A673 (cell line): ENCODE measurements around the gene PRR5.

Experiments
- EZH2 ChIP-seq: fragments of 200-600 bp; sonication (generic); IDR thresholded peaks from 2 replicates; pipeline ENCODE4 v1.6.1; 2017; ENCODE audit warnings: borderline replicate concordance, low read depth, mild to moderate bottlenecking, mixed read lengths, antibody characterized with exemption, low read length; ENCODE audit not compliant: poor library complexity, severe bottlenecking
- TF ChIP-seq, protein P1 (sequence below): fragments of 300-800, 200-600 bp; sonication (generic); conservative IDR thresholded peaks from 2 replicates; pipeline ENCODE4 v1.5.1; 2017; ENCODE audit warnings: low read depth, mild to moderate bottlenecking, antibody characterized with exemption, low read length, moderate library complexity, mixed read lengths

DNA sequence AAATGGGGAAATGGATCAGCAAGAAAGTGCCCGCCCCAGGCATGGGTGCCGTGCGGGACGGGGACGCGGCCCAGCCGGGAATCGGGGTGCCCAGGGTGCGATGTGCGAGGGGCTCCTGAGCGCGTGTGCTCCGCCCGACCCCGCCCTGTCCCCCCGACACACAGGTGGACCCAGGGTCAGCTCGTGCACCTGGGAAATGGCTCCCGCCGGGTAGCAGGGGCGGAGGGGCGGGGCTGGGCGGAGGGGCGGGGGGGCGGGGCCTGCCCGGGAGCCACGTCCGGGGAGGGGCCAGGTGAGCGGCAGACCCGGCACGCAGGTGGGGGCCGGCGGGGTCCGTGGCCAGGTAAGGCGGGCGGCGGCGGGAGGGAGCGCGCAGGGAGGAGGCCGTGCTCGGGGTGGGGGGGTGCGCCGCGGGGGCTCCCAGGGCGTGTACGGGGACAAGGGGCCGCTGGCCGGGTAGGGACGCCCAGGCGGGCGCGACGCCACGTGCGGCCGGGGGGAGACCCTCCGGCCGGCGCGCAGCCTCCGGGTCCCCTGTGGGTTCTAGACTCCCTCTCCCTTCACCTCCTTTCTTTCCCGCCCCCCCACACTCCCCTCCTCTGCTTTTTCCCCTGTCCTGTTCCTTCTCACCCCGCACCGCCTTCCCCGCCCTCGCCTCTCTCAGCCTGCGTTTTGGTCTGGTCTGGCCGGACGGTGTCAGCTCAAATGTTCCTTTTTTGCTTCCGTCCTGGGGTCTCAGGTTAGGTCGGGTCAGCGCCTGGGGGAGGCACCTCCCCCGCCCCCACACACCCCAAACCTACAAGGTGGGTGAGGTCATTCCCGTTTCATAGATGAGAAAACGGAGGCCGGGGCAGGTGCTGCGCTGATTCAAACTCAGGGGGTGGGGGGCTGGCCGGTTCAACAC, 50.5 kb downstream of the PRR5 start, which contains the start of gene ARHGAP8:
- TF ChIP-seq, protein P1, sequence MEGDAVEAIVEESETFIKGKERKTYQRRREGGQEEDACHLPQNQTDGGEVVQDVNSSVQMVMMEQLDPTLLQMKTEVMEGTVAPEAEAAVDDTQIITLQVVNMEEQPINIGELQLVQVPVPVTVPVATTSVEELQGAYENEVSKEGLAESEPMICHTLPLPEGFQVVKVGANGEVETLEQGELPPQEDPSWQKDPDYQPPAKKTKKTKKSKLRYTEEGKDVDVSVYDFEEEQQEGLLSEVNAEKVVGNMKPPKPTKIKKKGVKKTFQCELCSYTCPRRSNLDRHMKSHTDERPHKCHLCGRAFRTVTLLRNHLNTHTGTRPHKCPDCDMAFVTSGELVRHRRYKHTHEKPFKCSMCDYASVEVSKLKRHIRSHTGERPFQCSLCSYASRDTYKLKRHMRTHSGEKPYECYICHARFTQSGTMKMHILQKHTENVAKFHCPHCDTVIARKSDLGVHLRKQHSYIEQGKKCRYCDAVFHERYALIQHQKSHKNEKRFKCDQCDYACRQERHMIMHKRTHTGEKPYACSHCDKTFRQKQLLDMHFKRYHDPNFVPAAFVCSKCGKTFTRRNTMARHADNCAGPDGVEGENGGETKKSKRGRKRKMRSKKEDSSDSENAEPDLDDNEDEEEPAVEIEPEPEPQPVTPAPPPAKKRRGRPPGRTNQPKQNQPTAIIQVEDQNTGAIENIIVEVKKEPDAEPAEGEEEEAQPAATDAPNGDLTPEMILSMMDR = no peak
- TF ChIP-seq EZH2 = no peak
